HG03280 (cell line): ENCODE data around the gene BMP2K.

Experiments
- ATAC-seq: cut with Tn5 transposase; IDR thresholded peaks from one replicate; pipeline ENCODE4 v1.9.1; 2021; ENCODE audit warnings: mild to moderate bottlenecking, moderate library complexity; ENCODE audit not compliant: unreplicated experiment

BMP2K gene

DNA sequence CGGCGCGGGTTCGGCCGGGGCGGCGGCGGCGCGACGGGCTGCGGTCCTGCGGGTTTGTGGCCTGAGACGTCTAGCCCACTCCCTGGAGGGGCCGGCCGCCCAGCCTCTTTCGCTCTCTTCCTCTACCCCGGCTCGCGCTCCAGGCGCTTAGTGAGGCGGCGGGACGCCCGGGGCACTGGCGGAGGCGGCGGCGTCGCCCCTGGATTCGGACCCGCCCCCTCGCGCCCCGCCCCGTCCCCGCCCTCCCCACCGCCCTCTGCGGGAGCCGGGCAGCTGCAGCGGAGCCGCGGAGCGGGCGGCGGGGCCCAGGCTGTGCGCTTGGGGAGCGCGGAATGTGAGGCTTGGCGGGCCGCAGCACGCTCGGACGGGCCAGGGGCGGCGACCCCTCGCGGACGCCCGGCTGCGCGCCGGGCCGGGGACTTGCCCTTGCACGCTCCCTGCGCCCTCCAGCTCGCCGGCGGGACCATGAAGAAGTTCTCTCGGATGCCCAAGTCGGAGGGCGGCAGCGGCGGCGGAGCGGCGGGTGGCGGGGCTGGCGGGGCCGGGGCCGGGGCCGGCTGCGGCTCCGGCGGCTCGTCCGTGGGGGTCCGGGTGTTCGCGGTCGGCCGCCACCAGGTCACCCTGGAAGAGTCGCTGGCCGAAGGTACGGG, at the start of gene BMP2K:
Gene BMP2K (plus strand): TSS at position 272 of the 650 bp plus-strand sequence. CDS start 194 bp downstream, at position 466.
- ATAC-seq: peak; percentile 80

DNA sequence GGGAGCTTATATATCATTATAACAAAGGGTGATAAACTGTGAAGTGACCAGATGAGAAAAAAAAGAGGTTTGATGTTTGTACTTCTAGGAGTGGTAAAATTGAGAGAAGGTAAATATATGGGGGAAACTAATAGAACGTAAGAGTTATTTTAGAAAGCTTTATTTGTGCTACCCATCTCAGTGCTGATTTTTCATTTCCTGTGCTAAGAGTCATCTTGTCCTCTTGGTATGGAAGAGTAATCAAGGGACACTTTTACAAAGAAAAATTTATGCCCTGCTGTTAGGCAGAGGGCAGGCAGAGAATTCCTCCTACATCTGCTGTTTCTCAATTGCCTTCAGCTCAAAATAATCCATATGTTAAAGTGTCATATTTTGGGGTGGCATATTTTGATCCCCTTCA, 49.6 kb upstream of the BMP2K start:
- no peak for ATAC-seq

DNA sequence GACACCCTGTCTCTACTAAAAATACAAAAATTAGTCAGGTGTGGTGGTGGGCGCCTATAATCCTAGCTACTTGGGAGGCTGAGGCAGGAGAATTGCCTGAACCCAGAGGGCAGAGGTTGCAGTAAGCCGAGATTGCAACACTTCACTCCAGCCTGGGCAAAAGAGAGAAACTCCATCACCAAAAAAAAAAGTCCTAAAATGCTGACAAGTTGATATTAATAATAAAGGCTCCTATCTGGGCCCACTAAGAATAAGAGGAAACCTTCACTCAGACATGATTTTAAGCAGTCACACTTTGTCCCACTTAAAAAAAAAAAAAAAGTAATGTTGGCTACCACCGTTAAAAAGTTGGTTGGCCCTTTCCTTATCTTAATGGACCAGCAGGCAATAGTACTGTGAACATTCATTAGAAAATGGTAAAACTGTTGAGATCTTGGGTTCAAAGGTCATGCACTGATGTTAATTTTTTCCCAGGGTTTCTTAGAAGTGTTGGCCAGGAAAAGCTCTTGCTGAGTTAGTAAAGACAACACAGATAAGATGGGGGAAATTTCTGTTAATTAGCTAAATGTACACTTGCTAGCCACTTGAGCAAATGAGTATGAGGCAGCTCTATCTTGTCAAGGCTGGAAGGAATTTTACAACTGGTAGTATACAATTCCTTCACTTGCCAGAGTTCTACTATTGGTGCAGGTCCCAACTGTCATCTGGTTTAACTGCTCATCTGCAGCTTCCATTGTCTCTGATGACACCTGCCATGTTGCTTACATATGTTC, 43.6 kb upstream of the BMP2K start:
- ATAC-seq: no peak

DNA sequence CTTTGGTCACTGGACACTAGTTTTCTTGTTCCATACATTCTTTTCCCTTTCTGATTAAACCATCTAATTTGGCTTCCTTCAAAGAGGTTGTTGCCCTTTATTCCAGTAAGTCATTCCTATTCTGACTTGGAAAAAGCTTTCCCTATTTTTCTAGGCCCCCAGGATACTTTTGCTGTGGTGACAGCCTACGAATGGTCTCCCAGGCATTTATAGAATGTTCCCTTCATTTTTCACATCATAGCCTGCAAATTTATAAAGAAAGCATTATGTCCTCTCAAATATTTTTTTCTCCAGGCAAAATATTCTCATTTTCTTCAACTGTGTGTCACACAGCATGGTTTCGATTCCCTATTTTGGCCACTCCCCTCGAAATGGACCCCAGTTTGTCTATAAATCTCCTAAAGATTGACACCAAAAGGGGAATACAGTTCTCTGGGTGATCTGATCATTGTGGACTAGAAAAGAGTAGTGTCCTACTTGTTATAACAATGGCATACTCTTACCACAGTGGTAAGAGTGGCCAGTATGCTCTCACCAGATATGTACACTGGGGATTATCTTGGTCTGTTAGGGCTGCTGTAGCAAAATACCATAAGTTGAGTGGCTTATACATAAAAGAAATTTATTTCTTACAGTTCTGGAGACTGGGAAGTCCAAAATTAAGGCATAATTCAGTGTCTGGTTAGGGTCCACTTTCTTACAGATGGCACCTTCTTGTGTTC, 41.5 kb upstream of the BMP2K start:
- no peak for ATAC-seq

DNA sequence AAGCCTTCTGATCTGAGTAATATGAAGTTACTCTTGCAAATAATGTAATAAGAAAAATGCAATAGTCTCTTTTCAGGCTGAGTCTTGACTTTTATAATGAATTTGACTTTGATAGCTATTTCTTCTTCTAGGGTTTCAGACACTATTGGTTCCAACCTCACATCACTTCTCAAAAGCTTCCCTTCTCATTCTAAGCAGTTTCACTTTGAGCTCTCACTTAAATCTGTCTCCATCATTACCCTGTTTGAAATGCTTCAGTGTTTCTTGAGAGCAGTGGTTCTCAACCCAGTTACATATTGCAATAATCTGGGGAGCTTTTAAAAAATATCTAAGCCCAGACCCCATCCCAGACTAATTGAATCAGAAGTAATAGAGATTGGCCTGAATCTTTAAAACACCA, 40.5 kb upstream of the BMP2K start:
- peak; percentile 53 for ATAC-seq

DNA sequence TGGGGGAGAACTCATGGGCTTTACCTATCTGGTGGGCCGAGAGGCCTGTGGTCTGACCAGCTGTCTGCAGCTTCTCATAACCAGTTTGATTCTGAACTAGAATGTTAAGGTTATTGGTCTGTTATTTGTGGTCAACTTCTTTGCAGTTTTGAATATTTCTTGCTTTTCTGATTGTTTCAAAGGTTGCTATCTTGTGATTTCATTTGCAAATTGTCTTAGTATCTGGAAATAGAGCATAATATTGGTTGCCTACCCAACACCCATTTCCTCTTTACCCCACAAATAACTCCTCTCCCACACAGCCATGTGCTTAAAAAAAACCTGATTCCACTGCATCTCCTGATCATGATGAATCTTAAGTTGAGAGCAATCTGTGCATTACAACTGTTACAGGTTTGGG, 39.1 kb upstream of the BMP2K start:
- ATAC-seq: peak; percentile 57

DNA sequence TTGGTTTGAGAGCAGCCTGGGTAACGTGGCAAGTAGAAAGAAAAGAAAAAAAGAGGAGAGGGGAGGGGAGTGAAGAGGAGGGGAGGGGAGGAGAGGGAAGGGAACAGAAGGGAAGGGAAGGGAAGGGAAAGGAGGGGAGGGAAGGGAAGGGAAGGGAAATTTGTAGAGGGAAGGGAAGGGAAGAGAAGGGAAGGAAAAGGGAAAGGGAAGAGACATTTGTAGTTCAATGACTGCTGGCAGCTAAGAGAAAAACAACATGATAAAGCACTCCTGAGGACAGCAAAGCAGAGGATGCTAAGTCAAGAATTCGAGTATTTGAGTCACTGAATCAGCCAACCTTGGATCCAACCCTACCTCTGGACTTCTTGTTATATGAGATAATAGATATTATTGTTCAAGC, 38.2 kb upstream of the BMP2K start:
- ATAC-seq: no peak

DNA sequence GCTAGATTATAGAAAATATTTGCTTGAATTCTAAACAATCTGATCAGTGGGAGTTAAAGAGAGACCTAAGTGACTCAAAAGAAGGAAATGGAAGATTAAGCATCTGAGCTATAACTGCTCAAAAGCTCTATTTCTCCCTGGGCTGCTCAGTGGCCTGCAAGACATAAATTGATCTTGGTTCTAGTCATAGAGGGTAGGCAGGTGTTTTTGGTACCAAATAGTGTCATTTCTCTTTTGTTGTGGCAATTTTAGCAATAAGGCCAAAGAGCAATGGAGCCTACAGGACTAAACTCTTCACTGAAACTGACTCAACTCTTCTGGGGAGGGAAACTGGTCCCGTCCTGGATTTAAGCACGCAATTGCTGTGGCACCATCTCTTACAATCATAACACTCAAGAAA, 33.9 kb upstream of the BMP2K start:
- ATAC-seq: no peak

DNA sequence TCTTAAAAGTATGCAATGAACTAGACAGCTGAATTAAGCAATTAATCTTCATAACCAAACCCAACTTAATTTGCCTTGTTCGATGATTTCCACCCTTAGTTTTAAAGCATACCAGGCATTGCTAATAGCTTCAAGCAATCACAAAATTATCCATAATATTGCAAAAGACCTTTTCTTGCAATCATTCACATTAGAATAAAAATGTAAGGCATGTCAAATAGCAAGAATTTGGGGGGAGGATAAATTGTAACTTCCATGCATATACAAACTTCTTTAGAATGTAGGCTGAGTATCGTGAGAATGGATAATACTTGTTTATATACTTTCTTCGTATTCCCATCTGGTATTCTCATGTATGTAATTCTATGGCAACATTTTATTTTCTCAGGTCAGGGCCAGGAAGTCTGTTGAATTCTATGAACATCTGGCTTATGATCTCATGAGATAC, 28.7 kb upstream of the BMP2K start:
- ATAC-seq: no peak

DNA sequence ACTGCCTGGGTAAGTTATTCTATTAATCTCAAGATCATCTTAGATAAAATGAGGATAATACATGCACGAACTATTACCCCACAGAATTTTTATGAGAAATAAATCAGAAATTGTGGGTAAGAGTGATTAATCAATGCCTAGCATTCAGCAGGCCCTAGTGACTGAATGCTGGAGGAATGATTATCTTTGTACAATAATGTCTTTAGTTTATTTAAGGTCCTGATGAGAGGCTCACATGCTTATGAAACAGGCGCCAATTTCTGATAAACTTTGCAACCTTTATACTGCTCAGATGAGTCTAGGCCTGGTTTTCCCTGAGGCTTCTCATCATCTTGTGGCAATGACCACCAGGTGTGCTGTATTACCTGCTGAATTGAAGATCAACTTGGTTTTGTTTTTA, 27.8 kb upstream of the BMP2K start:
- ATAC-seq: no peak

DNA sequence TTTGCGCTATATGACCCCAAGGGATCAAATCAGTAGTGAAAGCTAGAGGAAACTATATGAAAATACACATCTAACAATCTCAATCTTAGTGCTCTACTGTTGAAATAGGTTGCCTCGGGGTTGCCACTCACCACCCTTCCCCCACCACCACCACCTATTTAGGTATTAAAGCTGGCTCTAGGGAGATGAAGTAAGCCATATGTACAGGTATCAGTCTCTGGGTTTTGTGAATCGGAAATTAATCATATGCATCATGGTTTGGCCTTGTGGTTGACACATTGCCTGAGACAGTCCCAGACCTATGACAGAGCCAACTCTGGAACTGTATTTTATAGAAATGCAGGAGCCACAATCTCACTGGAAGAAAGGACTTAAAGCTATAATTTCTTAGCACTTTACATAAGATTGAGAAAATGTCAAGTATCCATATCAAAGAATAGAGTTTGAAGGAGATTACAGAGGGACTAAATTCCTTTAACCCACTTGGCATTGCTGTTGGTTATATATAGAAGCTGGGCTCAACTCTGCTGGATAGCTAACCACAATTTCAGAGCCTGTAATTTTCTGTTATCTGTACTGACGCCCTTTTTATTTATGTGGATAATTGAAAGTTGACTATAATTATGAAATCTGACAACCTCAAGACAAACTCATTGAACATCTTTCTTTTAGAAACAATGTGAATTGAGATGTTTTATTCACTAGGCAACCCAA, 26.7 kb upstream of the BMP2K start:
- no peak for ATAC-seq

DNA sequence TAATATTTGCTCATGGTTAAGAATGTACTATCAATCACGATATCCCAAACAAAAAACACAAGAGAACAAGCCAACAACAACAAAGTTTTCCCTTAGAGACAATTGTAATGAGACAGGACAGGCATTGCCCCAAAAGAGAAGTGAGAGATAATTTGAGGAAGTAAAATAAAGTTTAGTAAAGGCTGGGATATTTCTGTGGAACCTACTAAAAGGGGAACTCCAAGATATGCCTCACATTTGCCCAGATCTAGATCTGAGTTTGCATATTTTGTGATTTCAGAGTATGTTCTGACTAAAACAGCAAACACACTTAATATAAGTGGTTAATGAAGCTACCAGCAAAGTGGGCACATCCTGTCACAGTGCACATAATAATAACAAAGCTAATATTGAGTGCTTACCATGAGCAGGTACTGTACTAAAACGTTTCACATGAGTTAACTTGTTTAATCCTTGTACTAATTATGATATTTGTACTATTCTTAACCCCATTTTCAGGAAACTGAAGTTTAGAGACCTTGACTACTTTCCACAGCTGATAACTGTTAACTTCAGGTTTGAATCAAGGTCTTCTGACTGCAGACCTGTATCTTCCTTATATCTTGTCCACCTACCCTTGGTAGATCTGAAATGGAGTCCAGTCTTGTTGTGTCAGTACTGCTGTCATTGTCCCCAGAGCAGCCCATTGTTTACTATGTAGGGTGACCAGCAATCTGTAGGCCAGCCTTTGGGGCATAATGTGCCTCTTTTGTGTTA, 26.0 kb upstream of the BMP2K start:
- ATAC-seq: peak; percentile 86

DNA sequence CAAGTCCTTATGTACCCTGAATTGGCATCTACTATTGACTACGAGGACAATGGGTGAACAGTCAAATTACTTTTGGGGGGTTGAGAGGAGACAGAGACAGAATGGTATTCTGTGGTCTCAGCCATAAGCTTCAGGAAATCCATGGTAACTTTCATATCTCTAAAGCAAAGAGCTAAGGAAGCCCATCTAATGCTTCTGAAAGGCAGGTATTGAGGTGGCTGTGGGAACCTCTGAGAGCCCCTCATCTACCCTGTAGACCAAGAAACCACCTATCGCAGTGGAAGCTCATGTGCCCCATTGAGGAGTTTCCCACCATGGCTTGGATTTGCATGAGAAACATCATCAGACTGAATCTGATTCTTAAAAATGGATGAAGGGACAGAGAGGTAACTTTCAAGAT, 23.1 kb upstream of the BMP2K start:
- no peak for ATAC-seq

DNA sequence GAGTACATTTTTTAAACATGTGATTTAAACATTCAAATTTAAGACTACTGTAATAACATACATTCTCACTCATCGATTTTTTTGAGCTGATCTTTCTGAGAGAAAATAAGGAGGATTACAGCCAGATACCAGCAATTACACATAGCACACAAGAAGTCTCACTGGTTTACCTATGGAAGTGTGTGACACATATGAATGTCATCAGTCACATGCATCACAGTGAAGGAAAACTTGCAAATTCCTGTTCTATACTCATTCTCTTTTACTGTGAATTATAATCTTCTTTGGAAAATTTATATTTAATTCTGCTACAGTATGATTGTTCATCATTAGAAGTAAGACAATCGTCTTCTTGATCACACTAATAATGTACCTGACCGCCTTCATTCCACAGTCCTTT, 21.3 kb upstream of the BMP2K start:
- ATAC-seq: no peak

DNA sequence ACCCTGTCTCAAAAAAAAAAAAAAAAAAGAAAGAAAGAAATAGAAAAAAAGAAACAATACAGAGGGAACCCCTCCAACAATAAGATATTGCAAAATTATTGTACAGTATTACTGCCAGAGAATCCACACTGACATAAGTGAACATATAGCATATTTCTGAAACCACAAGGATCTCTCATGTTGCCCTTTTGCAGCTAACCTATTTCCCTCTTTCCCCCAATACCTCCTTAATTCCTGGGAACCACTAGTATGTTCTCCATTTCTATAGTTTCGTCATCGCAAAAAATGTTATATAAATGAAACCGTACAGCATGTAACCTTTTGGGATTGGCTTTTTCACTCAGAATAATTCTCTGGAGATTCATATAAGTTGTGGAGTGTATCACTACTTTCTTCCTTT, 20.0 kb upstream of the BMP2K start:
- ATAC-seq: no peak

DNA sequence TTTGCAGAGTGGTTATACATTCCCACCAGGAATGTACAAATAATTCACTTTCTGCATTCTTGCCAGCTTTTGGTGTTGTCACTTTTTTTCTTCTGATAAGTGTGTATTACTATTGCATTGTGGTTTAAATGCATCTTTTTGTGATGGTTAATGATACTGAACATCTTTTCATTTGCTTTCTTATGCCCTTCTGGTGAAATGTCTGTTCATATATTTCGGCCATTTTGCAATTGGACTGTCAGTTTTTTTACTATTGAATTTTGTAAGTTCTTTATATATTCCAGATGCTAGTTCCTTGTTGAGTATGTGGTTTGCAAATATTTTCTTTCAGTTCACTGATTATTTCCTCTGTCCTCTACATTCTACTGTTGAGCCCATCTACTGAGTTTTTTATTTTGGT, 19.4 kb upstream of the BMP2K start:
- ATAC-seq: no peak

DNA sequence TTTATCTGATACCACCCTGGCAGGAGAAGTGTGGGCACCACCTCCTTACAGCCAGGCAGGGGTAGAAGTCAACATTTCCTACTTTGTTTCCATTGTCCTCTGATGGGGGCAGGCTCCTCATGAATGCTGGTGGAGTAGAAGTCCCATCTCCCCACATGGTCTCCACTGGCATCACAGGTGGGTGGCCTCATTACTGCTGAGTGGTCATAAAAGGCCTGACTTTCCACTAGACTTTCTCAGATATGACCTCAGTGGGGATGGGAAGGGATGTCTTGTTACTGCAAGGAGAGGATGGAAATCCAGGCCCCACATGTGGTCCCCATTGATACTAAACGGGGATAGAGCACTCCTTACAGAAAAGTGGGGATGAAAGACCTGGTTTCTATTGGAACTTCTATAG, 18.6 kb upstream of the BMP2K start:
- ATAC-seq: no peak

DNA sequence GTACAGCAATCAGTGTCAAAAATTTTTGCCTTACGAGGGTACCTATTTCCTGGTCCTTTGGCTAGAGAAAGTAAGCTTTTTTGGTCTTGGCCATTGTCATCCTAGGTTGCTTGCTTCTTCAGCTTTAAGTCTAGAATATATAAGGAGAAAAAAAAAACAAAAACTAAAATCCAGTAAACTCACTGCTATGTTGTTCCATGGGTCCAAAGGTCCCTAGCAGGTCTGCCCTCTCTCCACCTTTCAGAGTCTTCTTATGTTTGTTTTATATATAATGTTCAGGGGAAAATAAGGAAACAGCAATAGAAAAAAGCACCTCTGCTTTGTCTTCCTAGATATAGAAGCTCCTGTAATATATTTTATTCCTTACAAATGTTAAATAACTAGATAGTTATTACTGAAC, 18.1 kb upstream of the BMP2K start:
- ATAC-seq: no peak

DNA sequence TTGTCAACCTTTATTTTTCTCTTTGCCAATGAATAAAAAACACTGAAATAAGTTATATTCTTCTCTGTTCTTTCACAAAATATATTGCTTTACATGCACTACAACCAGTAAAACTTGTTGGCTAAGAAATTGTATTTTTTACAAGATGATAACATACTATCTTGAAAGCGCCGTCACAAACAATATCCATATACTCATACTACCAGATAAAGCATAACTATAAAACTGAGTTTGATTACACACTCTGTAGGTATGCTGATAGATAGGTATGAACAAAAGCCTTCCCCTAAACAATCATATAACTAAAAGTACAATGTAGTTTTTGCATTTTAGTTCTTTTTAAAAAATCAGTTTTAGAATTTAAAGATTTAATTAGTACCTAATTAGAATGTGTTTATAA, 13.6 kb upstream of the BMP2K start:
- no peak for ATAC-seq

DNA sequence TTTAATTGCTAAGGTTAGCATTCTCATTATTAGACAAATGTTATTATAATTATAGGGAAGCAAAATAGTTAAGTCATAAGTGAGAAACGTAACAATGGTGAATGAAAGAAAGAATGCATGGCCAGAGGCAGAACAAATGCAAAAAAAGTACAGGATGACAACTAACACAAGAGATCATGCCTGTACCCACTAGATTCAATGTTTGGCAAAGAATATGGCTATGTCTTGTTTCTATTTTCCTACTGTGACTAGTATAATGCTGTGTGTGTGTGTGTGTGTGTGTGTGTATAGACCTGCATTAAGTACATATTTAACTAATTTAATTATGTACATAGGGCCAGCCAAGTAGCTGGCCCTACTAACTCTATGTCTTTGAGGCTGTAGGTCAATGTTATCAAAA, 12.9 kb upstream of the BMP2K start:
- ATAC-seq: no peak
